ENCODE measurements around the gene MATK. TPM values are rescaled to one million over a fixed set of nuclear protein-coding genes. Genes with fewer than 3 reads are reported as not detected.

The MATK gene
- total and polyA plus RNA-seq, 12 donors = 0.14 to 4.9 (median 0.49) TPM

- Histone ChIP-seq H3K27me3 (peaks cover 0 to 14% (median 0%) of the 10 kb centered on the region in 7 donors), H3K9me3 (no peaks in the 10 kb centered on the region), H3K36me3 (no peaks in the 10 kb centered on the region), H3K4me3 (no peak overlapping the region), H3K27ac (no peak overlapping the region), H3K4me1 (peaks cover 0 to 17% (median 5%) of the 10 kb centered on the region in 9 donors)
- DNase-seq = no peak
- no peak for TF ChIP-seq CTCF (IDR thresholded peaks at IDR 0.05)
- intact Hi-C loops (cut with DNase I) = loop anchor here in 7 of 10 donors (5.0 to 10.0 kb wide), 4 partner anchors 41 to 158 kb away; partner anchors contain the start of genes APBA3 (in 5 of the 7) and MRPL54 (in 5 of the 7)
- no peak for ATAC-seq
- WGBS, 2 donors = 80 to 85% methylated on average over 26 of the region's 26 CpGs
Observed at GRCh38 chr19:3822683-3823349, 36.6 kb upstream of the MATK start.

GRCh38 chr19:3821857-3822364 is 35.7 kb upstream of the MATK start:
- Histone ChIP-seq H3K9me3 (no peaks in the 10 kb centered on the region), H3K4me3 (no peak overlapping the region), H3K36me3 (no peaks in the 10 kb centered on the region), H3K27me3 (peaks cover 0 to 14% (median 0%) of the 10 kb centered on the region in 7 donors), H3K4me1 (peaks cover 0 to 17% (median 5%) of the 10 kb centered on the region in 9 donors), H3K27ac (no peak overlapping the region)
- peak; percentile 97 to 100 (median 99) for TF ChIP-seq CTCF (IDR thresholded peaks at IDR 0.05)
- ATAC-seq (peak; percentile 68 to 85 (median 78)), DNase-seq (peak; percentile 38 to 76)
- intact Hi-C loops (cut with DNase I) = loop anchor here in 7 of 10 donors (5.0 to 10.0 kb wide), 4 partner anchors 40 to 157 kb away; partner anchors contain the start of genes APBA3 (in 5 of the 7) and MRPL54 (in 5 of the 7)
- WGBS, 2 donors = 17 to 21% methylated on average over 43 of the region's 43 CpGs

- no peaks in the 10 kb centered on the region for H3K36me3 ChIP-seq
- DNase-seq (no peak), ATAC-seq (no peak)
- H3K9me3 ChIP-seq = no peaks in the 10 kb centered on the region
- no peak overlapping the region for H3K27ac ChIP-seq
- intact Hi-C loops (cut with DNase I) = loop anchor here in 7 of 10 donors (5.0 to 10.0 kb wide), 4 partner anchors 39 to 156 kb away; partner anchors contain the start of genes APBA3 (in 5 of the 7) and MRPL54 (in 5 of the 7)
- H3K27me3 ChIP-seq = peaks cover 0 to 14% (median 0%) of the 10 kb centered on the region in 7 donors
- no peak for TF ChIP-seq CTCF (IDR thresholded peaks at IDR 0.05)
- H3K4me1 ChIP-seq = peaks cover 0 to 17% (median 5%) of the 10 kb centered on the region in 9 donors
- no peak overlapping the region for H3K4me3 ChIP-seq
- 93 to 94% methylated on average over 23 of the region's 23 CpGs for WGBS, 2 donors
Observed at GRCh38 chr19:3821156-3821555, 35.0 kb upstream of the MATK start.

- Histone ChIP-seq H3K4me3 (no peak overlapping the region), H3K4me1 (peaks cover 0 to 17% (median 5%) of the 10 kb centered on the region in 9 donors), H3K9me3 (no peaks in the 10 kb centered on the region), H3K27me3 (peaks cover 0 to 11% (median 0%) of the 10 kb centered on the region in 7 donors), H3K27ac (no peak overlapping the region), H3K36me3 (no peaks in the 10 kb centered on the region)
- ATAC-seq = peak in 1 of 8 donors; percentile 20
- WGBS, 2 donors = 89 to 96% methylated on average over 19 of the region's 19 CpGs
- no peak for TF ChIP-seq CTCF (IDR thresholded peaks at IDR 0.05)
- no peak for DNase-seq
- intact Hi-C loops (cut with DNase I) = loop anchor here in 7 of 10 donors (5.0 to 10.0 kb wide), 4 partner anchors 38 to 155 kb away; partner anchors contain the start of genes APBA3 (in 5 of the 7) and MRPL54 (in 5 of the 7)
Observed at GRCh38 chr19:3819989-3820388, 33.8 kb upstream of the MATK start.
